ENCODE results near the gene RALGAPB.

The RALGAPB gene

GRCh38 chr20:38531021-38531420 lies 58.4 kb downstream of the RALGAPB start:
- DNase-seq (ENCODE audit: low read depth): no peak
- TF ChIP-seq, protein P1, sequence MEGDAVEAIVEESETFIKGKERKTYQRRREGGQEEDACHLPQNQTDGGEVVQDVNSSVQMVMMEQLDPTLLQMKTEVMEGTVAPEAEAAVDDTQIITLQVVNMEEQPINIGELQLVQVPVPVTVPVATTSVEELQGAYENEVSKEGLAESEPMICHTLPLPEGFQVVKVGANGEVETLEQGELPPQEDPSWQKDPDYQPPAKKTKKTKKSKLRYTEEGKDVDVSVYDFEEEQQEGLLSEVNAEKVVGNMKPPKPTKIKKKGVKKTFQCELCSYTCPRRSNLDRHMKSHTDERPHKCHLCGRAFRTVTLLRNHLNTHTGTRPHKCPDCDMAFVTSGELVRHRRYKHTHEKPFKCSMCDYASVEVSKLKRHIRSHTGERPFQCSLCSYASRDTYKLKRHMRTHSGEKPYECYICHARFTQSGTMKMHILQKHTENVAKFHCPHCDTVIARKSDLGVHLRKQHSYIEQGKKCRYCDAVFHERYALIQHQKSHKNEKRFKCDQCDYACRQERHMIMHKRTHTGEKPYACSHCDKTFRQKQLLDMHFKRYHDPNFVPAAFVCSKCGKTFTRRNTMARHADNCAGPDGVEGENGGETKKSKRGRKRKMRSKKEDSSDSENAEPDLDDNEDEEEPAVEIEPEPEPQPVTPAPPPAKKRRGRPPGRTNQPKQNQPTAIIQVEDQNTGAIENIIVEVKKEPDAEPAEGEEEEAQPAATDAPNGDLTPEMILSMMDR (conservative IDR thresholded peaks at IDR 0.05; ENCODE audit: low read depth, low read length): no peak
- no peak overlapping the region for H3K4me3 ChIP-seq (ENCODE audit: low read depth, low read length)

DNA sequence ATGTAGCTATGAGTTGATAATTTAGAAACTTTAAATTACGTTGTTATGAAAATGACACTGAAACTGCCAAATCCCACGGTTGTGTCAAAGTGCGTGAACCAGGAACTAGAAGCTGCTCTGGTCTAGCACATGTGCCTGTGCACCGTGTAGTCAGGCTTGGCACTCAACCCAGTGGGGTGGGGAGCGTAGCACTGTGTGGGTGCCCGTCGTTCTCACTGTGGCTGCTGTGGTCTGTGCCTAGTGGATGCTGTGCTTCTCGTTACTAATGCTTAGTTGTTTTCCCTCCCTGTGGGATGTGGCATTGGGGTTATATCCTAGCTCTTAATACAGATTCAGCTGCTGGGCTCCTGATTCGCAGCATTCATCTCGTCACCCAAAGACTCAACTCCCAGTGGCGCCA lies 62.1 kb downstream of the RALGAPB start:
- TF ChIP-seq, protein P1 (conservative IDR thresholded peaks at IDR 0.05; ENCODE audit: low read depth, low read length): no peak
- no peak overlapping the region for H3K4me3 ChIP-seq (ENCODE audit: low read depth, low read length)
- DNase-seq (ENCODE audit: low read depth): no peak

- DNase-seq (ENCODE audit: low read depth): peak; percentile 69
- no peak overlapping the region for H3K4me3 ChIP-seq (ENCODE audit: low read depth, low read length)
- TF ChIP-seq, protein P1 (conservative IDR thresholded peaks at IDR 0.05; ENCODE audit: low read depth, low read length): no peak
Measured at GRCh38 chr20:38536310-38536709, 63.7 kb downstream of the RALGAPB start.

DNA sequence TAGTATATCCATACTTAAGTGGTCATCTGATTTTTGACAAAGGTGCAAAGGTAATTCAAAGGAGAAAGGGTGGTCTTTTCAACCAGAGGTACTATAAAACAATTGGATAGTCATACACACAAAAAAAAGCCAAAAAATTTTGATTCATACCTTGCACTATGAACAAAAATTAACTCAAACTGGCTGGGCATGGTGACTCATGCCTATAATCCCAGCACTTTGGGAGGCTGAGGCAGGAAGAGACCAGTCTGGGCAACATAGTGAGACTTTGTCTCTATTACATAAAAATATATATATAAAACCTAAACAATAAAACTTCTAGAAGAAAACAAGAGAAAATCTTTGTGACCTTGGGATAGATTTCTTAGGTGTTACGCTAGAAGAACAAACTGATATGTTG lies 64.5 kb downstream of the RALGAPB start:
- H3K4me3 ChIP-seq (ENCODE audit: low read depth, low read length): no peak overlapping the region
- TF ChIP-seq, protein P1 (conservative IDR thresholded peaks at IDR 0.05; ENCODE audit: low read depth, low read length): no peak
- DNase-seq (ENCODE audit: low read depth): no peak

DNA sequence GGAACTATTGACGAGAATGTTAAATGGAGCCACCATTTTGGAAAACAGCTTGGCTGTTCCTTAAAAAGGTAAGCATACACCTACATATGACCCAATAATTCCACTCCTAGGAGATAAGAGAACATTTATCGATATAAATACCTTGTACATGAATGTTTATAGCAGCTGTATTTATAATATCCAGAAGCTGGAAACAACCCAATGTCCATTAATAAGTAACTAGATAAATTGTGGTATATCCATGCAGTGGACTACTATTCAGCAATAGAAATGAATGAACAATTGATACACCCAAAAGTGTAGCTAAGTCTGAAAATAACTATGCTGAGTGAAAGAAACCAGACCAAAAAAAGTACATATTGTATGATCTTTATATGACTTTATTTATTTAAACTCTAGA lies 66.1 kb downstream of the RALGAPB start:
- DNase-seq (ENCODE audit: low read depth): no peak
- TF ChIP-seq, protein P1 (conservative IDR thresholded peaks at IDR 0.05; ENCODE audit: low read depth, low read length): no peak
- no peak overlapping the region for H3K4me3 ChIP-seq (ENCODE audit: low read depth, low read length)

GRCh38 chr20:38543014-38543906 lies 70.6 kb downstream of the RALGAPB start:
- no peak overlapping the region for H3K4me3 ChIP-seq (ENCODE audit: low read depth, low read length)
- TF ChIP-seq, protein P1 (conservative IDR thresholded peaks at IDR 0.05; ENCODE audit: low read depth, low read length): no peak
- DNase-seq (ENCODE audit: low read depth): no peak

DNA sequence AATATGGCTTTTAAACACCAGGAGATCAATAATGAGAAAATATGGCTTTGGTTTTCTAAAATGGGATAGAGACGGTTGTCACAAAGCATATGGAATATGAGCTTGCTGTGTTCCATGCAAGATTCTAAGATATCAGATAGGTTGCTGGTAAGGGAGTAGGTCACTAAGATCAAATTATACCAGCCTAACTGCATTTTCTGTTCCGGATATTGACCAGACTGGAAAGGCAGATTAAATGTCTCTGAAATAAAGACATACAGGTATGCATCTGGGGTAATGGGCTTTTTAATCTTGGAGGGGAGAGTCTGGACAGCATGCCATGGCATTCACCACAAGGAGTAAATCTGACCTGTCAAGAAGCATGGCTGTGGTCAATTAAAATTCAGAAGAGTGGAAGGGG lies 73.1 kb downstream of the RALGAPB start:
- TF ChIP-seq, protein P1 (conservative IDR thresholded peaks at IDR 0.05; ENCODE audit: low read depth, low read length): no peak
- DNase-seq (ENCODE audit: low read depth): no peak
- no peak overlapping the region for H3K4me3 ChIP-seq (ENCODE audit: low read depth, low read length)
